Keratinocyte (primary cell): ENCODE data around the gene LCE2B. TPM values are rescaled to one million over a fixed set of nuclear protein-coding genes. Genes with fewer than 3 reads are reported as not detected.

Experiments
- DNase-seq: peaks from one replicate; pipeline ENCODE4 v3.0.0-alpha.2; 2011; ENCODE audit warnings: low read depth, missing footprints, low spot score
- FAIRE-seq: peaks from 2 replicates; lab custom pipeline; 2011; peaks lifted over from hg19 to GRCh38; lab: Jason Lieb, UNC
- H2AFZ ChIP-seq: 2 replicates; pipeline ENCODE4 v1.6.0; 2012; ENCODE audit warnings: low read length, control low read depth, inconsistent platforms; ENCODE audit not compliant: control insufficient read depth
- H3K27ac ChIP-seq: 2 replicates; pipeline ENCODE4 v1.5.1; 2011; ENCODE audit warnings: low read length; ENCODE audit not compliant: control insufficient read depth, insufficient read depth
- H3K27me3 ChIP-seq: 3 replicates; pipeline ENCODE4 v1.6.0; 2011; ENCODE audit warnings: low read length; ENCODE audit not compliant: control insufficient read depth, insufficient read depth; ENCODE audit errors: extremely low read depth
- H3K36me3 ChIP-seq, 2 experiments: 2 replicates in 1 of 2; 3 replicates in 1 of 2; pipeline ENCODE4 v1.5.1; 2011; ENCODE audit warnings: low read length in 2 of 2, mild to moderate bottlenecking in 1 of 2; ENCODE audit not compliant: control insufficient read depth in 2 of 2, insufficient read depth in 2 of 2; ENCODE audit errors: extremely low read depth in 1 of 2
- H3K4me1 ChIP-seq: 3 replicates; pipeline ENCODE4 v1.5.1; 2011; ENCODE audit warnings: low read length; ENCODE audit not compliant: control insufficient read depth, insufficient read depth; ENCODE audit errors: extremely low read depth
- H3K4me2 ChIP-seq: 3 replicates; pipeline ENCODE4 v1.6.0; 2011; ENCODE audit warnings: low read depth, low read length; ENCODE audit not compliant: control insufficient read depth, insufficient read depth; ENCODE audit errors: extremely low read depth
- H3K4me3 ChIP-seq, 3 experiments: fragments of 200-600 bp in 1 of 3; sonication (generic) in 1 of 3; 2 replicates in 2 of 3; 3 replicates in 1 of 3; pipeline ENCODE4 v1.5.1; 2011 to 2016; ENCODE audit warnings: low read length in 3 of 3, mild to moderate bottlenecking in 3 of 3, control low read depth in 2 of 3, inconsistent platforms in 1 of 3, low read depth in 1 of 3, mixed read lengths in 1 of 3, mixed run types in 1 of 3, moderate library complexity in 1 of 3; ENCODE audit not compliant: control insufficient read depth in 2 of 3, insufficient read depth in 2 of 3; ENCODE audit errors: extremely low read depth in 1 of 3
- H3K79me2 ChIP-seq: 2 replicates; pipeline ENCODE4 v1.6.0; 2012; ENCODE audit warnings: low read length; ENCODE audit not compliant: control insufficient read depth, insufficient read depth
- H3K9ac ChIP-seq: 3 replicates; pipeline ENCODE4 v1.6.0; 2011; ENCODE audit warnings: low read length; ENCODE audit not compliant: control insufficient read depth, insufficient read depth; ENCODE audit errors: extremely low read depth
- H3K9me1 ChIP-seq: 3 replicates; pipeline ENCODE4 v1.6.0; 2011; ENCODE audit warnings: low read length; ENCODE audit not compliant: control insufficient read depth, insufficient read depth; ENCODE audit errors: extremely low read depth
- H3K9me3 ChIP-seq: 2 replicates; pipeline ENCODE4 v1.5.1; 2012; ENCODE audit warnings: low read depth, low read length; ENCODE audit not compliant: control insufficient read depth
- H4K20me1 ChIP-seq: 3 replicates; pipeline ENCODE4 v1.6.0; 2011; ENCODE audit warnings: low read length; ENCODE audit not compliant: control insufficient read depth, insufficient read depth; ENCODE audit errors: extremely low read depth
- EZH2 ChIP-seq: IDR thresholded peaks from one replicate; pipeline ENCODE4 v1.6.1; 2012; ENCODE audit warnings: inconsistent platforms, mild to moderate bottlenecking, low read length, moderate library complexity
- dilution Hi-C: fragments of 300-500 bp; cut with MboI; formaldehyde crosslinking; loops from one replicate; pipeline ENCODE4 v1.7.0; 2020; ENCODE audit warnings: low sequenced_read_pairs; ENCODE audit not compliant: extremely low pct_ligation_motif_present
- polyA plus RNA-seq, 5 experiments: library from polyadenylated mRNA; depleted of rRNA in 3 of 5; stranded (reverse) in 3 of 5; stranded (forward) in 1 of 5; unstranded in 1 of 5; fragments of >200 nt; gene quantifications; 1 replicate in 1 of 5; 2 replicates in 3 of 5; 3 replicates in 1 of 5; pipeline versions ENCODE4 v1.2.1 to v1.2.3, GENCODE V29; 2011 to 2012; ENCODE audit warnings: missing spikeins in 2 of 5, low read depth in 1 of 5, low replicate concordance in 1 of 5
- TF ChIP-seq, protein P1 (sequence below), 3 experiments: IDR thresholded peaks in 1 of 3; conservative IDR thresholded peaks in 1 of 3; optimal IDR thresholded peaks in 1 of 3; 2 replicates in 2 of 3; 3 replicates in 1 of 3; pipeline versions ENCODE3 to v1.5.1; 2011; ENCODE audit warnings: low read length in 3 of 3, mild to moderate bottlenecking in 3 of 3, moderate library complexity in 2 of 3, control low read depth in 1 of 3, inconsistent platforms in 1 of 3; ENCODE audit not compliant: insufficient read depth in 2 of 3; ENCODE audit errors: extremely low read depth in 1 of 3

The LCE2B gene
- polyA plus RNA-seq, 1 donor (not counting 4 experiments of a cell fraction or from before 2014, with no cell fraction given): 0.49 TPM

- Histone ChIP-seq H2AFZ (no peak overlapping the region), H3K9me1 (no peaks in the 10 kb centered on the region)
- dilution Hi-C loops: no loop called here
These were observed 13.8 kb downstream of the LCE2B start for GRCh38 chr1:152699746-152700145.

DNA sequence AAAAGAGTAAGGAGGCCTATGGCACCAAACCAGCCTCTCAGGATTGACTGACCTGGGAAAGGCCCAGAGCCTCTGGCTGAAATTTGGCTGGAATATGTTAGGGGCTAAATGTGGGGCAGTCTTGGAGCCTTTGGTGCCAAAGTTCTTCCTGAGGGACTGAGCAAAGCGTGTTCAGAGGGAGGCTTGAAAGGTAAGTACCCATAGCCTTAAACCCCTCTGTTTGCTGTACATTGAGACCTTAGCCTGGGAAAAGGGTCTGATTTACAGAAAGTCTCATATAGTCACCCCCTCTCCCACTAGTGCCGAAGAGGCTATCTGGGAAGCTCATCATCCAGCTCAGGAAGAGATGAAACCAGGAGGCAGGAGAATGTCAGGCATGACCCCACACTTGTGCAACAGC lies 21.9 kb downstream of the LCE2B start, which contains the start of gene LCE4A:
Gene LCE4A, plus strand, starts transcription at position 301 of the 400 bp plus-strand sequence. CDS start 916 bp downstream, outside the sequence.
- Histone ChIP-seq H3K4me3 (no peak within 1 kb of the TSS), H3K79me2 (no peaks in the 10 kb centered on the region), H3K9me1 (no peaks in the 10 kb centered on the region), H3K9me3 (no peaks in the 10 kb centered on the region), H3K4me2 (no peak within 1 kb of the TSS), H4K20me1 (no peaks in the 10 kb centered on the region), H3K9ac (no peak within 1 kb of the TSS), H3K4me1 (no peaks in the 10 kb centered on the region), H3K27ac (no peak within 1 kb of the TSS), H2AFZ (no peak within 1 kb of the TSS), H3K36me3 (no peaks in the 10 kb centered on the region), H3K27me3 (no peaks in the 10 kb centered on the region)
- dilution Hi-C loops: no loop called here
- no peak for TF ChIP-seq EZH2
- TF ChIP-seq, protein P1, sequence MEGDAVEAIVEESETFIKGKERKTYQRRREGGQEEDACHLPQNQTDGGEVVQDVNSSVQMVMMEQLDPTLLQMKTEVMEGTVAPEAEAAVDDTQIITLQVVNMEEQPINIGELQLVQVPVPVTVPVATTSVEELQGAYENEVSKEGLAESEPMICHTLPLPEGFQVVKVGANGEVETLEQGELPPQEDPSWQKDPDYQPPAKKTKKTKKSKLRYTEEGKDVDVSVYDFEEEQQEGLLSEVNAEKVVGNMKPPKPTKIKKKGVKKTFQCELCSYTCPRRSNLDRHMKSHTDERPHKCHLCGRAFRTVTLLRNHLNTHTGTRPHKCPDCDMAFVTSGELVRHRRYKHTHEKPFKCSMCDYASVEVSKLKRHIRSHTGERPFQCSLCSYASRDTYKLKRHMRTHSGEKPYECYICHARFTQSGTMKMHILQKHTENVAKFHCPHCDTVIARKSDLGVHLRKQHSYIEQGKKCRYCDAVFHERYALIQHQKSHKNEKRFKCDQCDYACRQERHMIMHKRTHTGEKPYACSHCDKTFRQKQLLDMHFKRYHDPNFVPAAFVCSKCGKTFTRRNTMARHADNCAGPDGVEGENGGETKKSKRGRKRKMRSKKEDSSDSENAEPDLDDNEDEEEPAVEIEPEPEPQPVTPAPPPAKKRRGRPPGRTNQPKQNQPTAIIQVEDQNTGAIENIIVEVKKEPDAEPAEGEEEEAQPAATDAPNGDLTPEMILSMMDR (optimal IDR thresholded peaks at IDR 0.05 in 1 of 3, IDR thresholded peaks at IDR 0.05 in 1 of 3, conservative IDR thresholded peaks at IDR 0.05 in 1 of 3; ENCODE audit: extremely low read depth in 1 of 3, insufficient read depth in 2 of 3, low read length in 3 of 3): no peak
- DNase-seq: no peak
- no peak for FAIRE-seq

More at GRCh38 chr1:152699746-152700145, 13.8 kb downstream of the LCE2B start:
- no peaks in the 10 kb centered on the region for H3K27me3 ChIP-seq
- no peak overlapping the region for H3K27ac ChIP-seq
- no peak overlapping the region for H3K4me2 ChIP-seq
- no peaks in the 10 kb centered on the region for H3K36me3 ChIP-seq
- H3K4me3 ChIP-seq: no peak overlapping the region
- H3K4me1 ChIP-seq: no peaks in the 10 kb centered on the region
- TF ChIP-seq EZH2: no peak
- TF ChIP-seq, protein P1 (optimal IDR thresholded peaks at IDR 0.05 in 1 of 3, IDR thresholded peaks at IDR 0.05 in 1 of 3, conservative IDR thresholded peaks at IDR 0.05 in 1 of 3; ENCODE audit: extremely low read depth in 1 of 3, insufficient read depth in 2 of 3, low read length in 3 of 3): no peak
- H3K9me3 ChIP-seq: no peaks in the 10 kb centered on the region
- no peak overlapping the region for H3K9ac ChIP-seq
- H3K79me2 ChIP-seq: no peaks in the 10 kb centered on the region
- FAIRE-seq (no peak), DNase-seq (no peak)
- H4K20me1 ChIP-seq: no peaks in the 10 kb centered on the region
